HL-60 (cell line): ENCODE measurements around the gene CLCN3.
A peak's percentile ranks its signal among the peaks of the same experiment; 100 is the strongest.
"Not testable (repeated sequence)": the region's sequence is repeated elsewhere in the genome, so short reads cannot be mapped to it uniquely, and the experiment has no call there.

Experiments used
- DNase-seq, 2 experiments: peaks; one replicate each; pipeline ENCODE4 v3.0.0-alpha.2; 2010 to 2020; ENCODE audit warnings: low read depth in 1 of 2, low spot score in 1 of 2
- H3K27ac ChIP-seq: fragments of 250-450 bp; sonication (Bioruptor Pico); replicated peaks from 2 replicates; pipeline ENCODE4 v1.5.1; 2020; ENCODE audit warnings: mild to moderate bottlenecking, moderate library complexity
- H3K27me3 ChIP-seq: fragments of 250-450 bp; sonication (Bioruptor Pico); 2 replicates; pipeline ENCODE4 v1.5.1; 2021; ENCODE audit warnings: mild to moderate bottlenecking, moderate library complexity; ENCODE audit not compliant: insufficient read depth, poor library complexity, severe bottlenecking
- H3K4me3 ChIP-seq: replicated peaks from 2 replicates; pipeline ENCODE4 v1.5.1; 2011; ENCODE audit warnings: mild to moderate bottlenecking, control low read depth, low read length; ENCODE audit not compliant: insufficient read depth
- CTCF ChIP-seq: IDR thresholded peaks from one replicate; pipeline ENCODE4 v1.5.1; 2011; ENCODE audit warnings: low read length, control low read depth, inconsistent platforms; ENCODE audit not compliant: insufficient read depth
- GABPA ChIP-seq: IDR thresholded peaks from 2 replicates; pipeline ENCODE4 v1.6.1; 2012; ENCODE audit warnings: low read depth
- POLR2AphosphoS5 ChIP-seq: IDR thresholded peaks from 2 replicates; pipeline ENCODE4 v1.6.1; 2012; ENCODE audit warnings: low read depth
- SPI1 ChIP-seq: IDR thresholded peaks from 2 replicates; pipeline ENCODE4 v1.6.1; 2012; ENCODE audit warnings: low read depth, mild to moderate bottlenecking, borderline replicate concordance
- long read RNA-seq: library from polyadenylated mRNA; unstranded; transcript quantifications from one replicate; pipeline ENCODE4 v2.0.0, GENCODE V29; 2020
- TF ChIP-seq, protein P1 (sequence below): IDR thresholded peaks from 2 replicates; pipeline ENCODE4 v1.6.1; 2012; ENCODE audit warnings: low read depth; ENCODE audit not compliant: insufficient replicate concordance

Gene CLCN3
- long read RNA-seq, full-length matches to known transcripts: 89 of 111 reads
- long read RNA-seq, partial matches to known transcripts: 9 of 111 reads
- long read RNA-seq, other reads (novel, unspliced or antisense): 13 of 111 reads

DNA sequence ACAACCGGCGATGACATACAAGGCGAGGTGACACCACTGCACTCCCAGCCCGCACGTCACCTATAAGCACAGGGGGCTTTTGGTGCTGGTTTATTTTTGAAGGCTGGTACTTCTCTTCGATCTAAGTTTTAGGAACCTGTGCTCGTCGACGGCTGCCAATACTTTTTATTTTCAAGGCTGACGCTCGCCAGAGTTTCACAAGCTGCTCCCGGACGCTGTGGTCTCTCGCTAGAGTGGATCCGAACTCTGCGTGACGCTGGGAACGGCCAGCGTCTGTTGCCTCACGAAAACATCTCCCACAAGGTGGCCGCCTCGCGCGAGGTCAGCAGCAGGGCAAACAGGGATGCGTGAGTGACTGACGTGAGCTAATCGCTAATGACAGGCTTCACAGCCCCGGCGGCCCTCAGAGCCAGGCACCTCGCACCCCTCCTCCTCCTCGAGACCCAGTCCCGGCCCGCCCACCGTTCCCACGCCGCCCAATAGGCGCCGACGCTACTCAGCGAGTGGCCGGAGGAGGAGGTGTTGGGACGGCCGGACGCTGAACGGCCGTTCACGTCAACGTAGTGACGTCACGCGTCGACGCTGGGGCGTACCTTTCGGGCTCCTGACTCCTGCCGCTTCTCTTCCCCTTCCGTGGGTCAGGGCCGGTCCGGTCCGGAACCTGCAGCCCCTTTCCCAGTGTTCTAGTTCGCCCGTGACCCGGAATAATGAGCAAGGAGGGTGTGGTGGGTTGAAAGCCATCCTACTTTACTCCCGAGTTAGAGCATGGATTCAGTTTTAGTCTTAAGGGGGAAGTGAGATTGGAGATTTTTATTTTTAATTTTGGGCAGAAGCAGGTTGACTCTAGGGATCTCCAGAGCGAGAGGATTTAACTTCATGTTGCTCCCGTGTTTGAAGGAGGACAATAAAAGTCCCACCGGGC lies at the start of gene CLCN3:
Gene CLCN3, plus strand, starts transcription at position 621 of the 922 bp plus-strand sequence. CDS start 15,351 bp downstream, outside the sequence.
- no peaks in the 10 kb centered on the region for H3K27me3 ChIP-seq
- peak within 1 kb of the TSS; percentile 83 for H3K27ac ChIP-seq
- peak within 1 kb of the TSS; percentile 89 for H3K4me3 ChIP-seq
- peak; percentile 88 to 97 for DNase-seq
- TF ChIP-seq, protein P1, sequence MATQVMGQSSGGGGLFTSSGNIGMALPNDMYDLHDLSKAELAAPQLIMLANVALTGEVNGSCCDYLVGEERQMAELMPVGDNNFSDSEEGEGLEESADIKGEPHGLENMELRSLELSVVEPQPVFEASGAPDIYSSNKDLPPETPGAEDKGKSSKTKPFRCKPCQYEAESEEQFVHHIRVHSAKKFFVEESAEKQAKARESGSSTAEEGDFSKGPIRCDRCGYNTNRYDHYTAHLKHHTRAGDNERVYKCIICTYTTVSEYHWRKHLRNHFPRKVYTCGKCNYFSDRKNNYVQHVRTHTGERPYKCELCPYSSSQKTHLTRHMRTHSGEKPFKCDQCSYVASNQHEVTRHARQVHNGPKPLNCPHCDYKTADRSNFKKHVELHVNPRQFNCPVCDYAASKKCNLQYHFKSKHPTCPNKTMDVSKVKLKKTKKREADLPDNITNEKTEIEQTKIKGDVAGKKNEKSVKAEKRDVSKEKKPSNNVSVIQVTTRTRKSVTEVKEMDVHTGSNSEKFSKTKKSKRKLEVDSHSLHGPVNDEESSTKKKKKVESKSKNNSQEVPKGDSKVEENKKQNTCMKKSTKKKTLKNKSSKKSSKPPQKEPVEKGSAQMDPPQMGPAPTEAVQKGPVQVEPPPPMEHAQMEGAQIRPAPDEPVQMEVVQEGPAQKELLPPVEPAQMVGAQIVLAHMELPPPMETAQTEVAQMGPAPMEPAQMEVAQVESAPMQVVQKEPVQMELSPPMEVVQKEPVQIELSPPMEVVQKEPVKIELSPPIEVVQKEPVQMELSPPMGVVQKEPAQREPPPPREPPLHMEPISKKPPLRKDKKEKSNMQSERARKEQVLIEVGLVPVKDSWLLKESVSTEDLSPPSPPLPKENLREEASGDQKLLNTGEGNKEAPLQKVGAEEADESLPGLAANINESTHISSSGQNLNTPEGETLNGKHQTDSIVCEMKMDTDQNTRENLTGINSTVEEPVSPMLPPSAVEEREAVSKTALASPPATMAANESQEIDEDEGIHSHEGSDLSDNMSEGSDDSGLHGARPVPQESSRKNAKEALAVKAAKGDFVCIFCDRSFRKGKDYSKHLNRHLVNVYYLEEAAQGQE: no peak
- TF ChIP-seq CTCF (no peak), GABPA (no peak), SPI1 (peak; percentile 14; the same call in 1 of the 2 replicates), POLR2AphosphoS5 (peak; percentile 85)

DNA sequence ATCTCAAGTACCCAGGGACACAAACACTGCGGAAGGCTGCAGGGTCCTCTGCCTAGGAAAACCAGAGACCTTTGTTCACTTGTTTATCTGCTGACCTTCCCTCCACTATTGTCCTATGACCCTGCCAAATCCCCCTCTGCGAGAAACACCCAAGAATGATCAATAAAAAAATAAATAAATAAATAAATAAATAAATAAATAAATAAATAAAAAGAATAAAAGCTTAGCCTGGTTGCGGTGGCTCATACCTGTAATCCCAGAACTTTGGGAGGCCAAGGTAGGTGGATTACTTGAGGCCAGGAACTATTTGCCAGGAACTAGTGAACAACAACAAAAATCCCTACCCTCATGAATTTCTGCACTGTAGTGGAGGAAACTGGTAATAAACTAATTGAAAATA lies 49.4 kb upstream of the CLCN3 start:
- not testable (repeated sequence) for DNase-seq, H3K27me3 ChIP-seq, H3K27ac ChIP-seq, H3K4me3 ChIP-seq

GRCh38 chr4:169571435-169571834 lies 48.9 kb upstream of the CLCN3 start:
- no peak for TF ChIP-seq SPI1
- TF ChIP-seq POLR2AphosphoS5: no peak
- TF ChIP-seq CTCF: no peak
- TF ChIP-seq, protein P1: no peak
- TF ChIP-seq GABPA: no peak
- no peak for DNase-seq
- no peaks in the 10 kb centered on the region for H3K27me3 ChIP-seq
- no peak overlapping the region for H3K4me3 ChIP-seq
- no peak overlapping the region for H3K27ac ChIP-seq

GRCh38 chr4:169573889-169574288 lies 46.5 kb upstream of the CLCN3 start:
- TF ChIP-seq POLR2AphosphoS5 (no peak), CTCF (no peak), SPI1 (no peak), GABPA (no peak)
- TF ChIP-seq, protein P1: no peak
- no peak for DNase-seq
- Histone ChIP-seq H3K4me3 (no peak overlapping the region), H3K27me3 (no peaks in the 10 kb centered on the region), H3K27ac (no peak overlapping the region)
